Peyer's patch (tissue), 4 donors: ENCODE results near the gene UBE2D4. TPM values are rescaled to one million over a fixed set of nuclear protein-coding genes. Genes with fewer than 3 reads are reported as not detected.
"Not testable (repeated sequence)": the region's sequence is repeated elsewhere in the genome, so short reads cannot be mapped to it uniquely, and the experiment has no call there.

Experiments
- DNase-seq, 3 donors: peaks; one replicate each; pipeline ENCODE4 v3.0.0-alpha.2; 2017 to 2019
- H3K27ac ChIP-seq, 4 donors: fragments of 200-600 bp; sonication (generic); one replicate each; pipeline ENCODE4 v1.5.1; 2016 to 2019
- H3K27me3 ChIP-seq, 2 donors: fragments of 200-600 bp; sonication (generic); one replicate each; pipeline ENCODE4 v1.5.1; 2019
- H3K36me3 ChIP-seq, 3 donors: fragments of 200-600 bp; sonication (generic); one replicate each; pipeline ENCODE4 v1.5.1; 2016 to 2019
- H3K4me1 ChIP-seq, 4 donors: fragments of 200-600 bp; sonication (generic); one replicate each; pipeline ENCODE4 v1.5.1; 2016 to 2019
- H3K4me3 ChIP-seq, 4 donors: fragments of 200-600 bp; sonication (generic); 1 replicate in 3 of 4; 2 replicates in 1 of 4; pipeline ENCODE4 v1.5.1; 2016 to 2019; ENCODE audit warnings: mild to moderate bottlenecking in 1 of 4
- H3K9me3 ChIP-seq, 4 donors: fragments of 200-600 bp; sonication (generic); one replicate each; pipeline ENCODE4 v1.5.1; 2016 to 2019; ENCODE audit warnings: mild to moderate bottlenecking in 1 of 4
- CTCF ChIP-seq, 6 experiments: fragments of 450-650 bp in 4 of 6; fragments of 200-600 bp in 2 of 6; sonication (generic) in 1 of 6; IDR thresholded peaks; one replicate each; pipeline ENCODE4 v1.5.1; 2017 to 2019; ENCODE audit warnings: antibody characterized with exemption in 6 of 6, mild to moderate bottlenecking in 3 of 6, moderate library complexity in 1 of 6
- POLR2A ChIP-seq, 2 donors: fragments of 450-650 bp; IDR thresholded peaks; one replicate each; pipeline ENCODE4 v1.5.1; 2017; ENCODE audit warnings: antibody characterized with exemption in 2 of 2, mild to moderate bottlenecking in 2 of 2, moderate library complexity in 2 of 2
- total RNA-seq, 4 donors: library from RNA; depleted of rRNA; stranded (reverse); fragments of >200 nt; gene quantifications; one replicate each; pipeline ENCODE4 v1.1.0, GENCODE V29; 2016

The UBE2D4 gene
- total RNA-seq, 4 donors from 2014 or later: 13.0 to 15.3 (median 14.5) TPM

GRCh38 chr7:43891069-43891955 is 34.9 kb upstream of the UBE2D4 start:
- TF ChIP-seq POLR2A (IDR thresholded peaks at IDR 0.05) (no peak), CTCF (IDR thresholded peaks at IDR 0.05) (no peak)
- peaks cover 0 to 9% (median 0%) of the 10 kb centered on the region in 3 donors for H3K36me3 ChIP-seq
- no peak overlapping the region for H3K27ac ChIP-seq
- no peaks in the 10 kb centered on the region for H3K27me3 ChIP-seq
- H3K4me1 ChIP-seq: peaks cover 0 to 14% (median 0%) of the 10 kb centered on the region in 4 donors
- H3K4me3 ChIP-seq: no peak overlapping the region
- no peak for DNase-seq
- no peaks in the 10 kb centered on the region for H3K9me3 ChIP-seq

- no peak overlapping the region for H3K27ac ChIP-seq
- H3K4me1 ChIP-seq: peaks cover 0 to 14% (median 0%) of the 10 kb centered on the region in 4 donors
- no peak overlapping the region for H3K4me3 ChIP-seq
- H3K27me3 ChIP-seq: no peaks in the 10 kb centered on the region
- no peak for DNase-seq
- no peaks in the 10 kb centered on the region for H3K36me3 ChIP-seq
- H3K9me3 ChIP-seq: no peaks in the 10 kb centered on the region
- TF ChIP-seq CTCF (IDR thresholded peaks at IDR 0.05) (no peak), POLR2A (IDR thresholded peaks at IDR 0.05) (no peak)
Measured at GRCh38 chr7:43895847-43896415, 30.3 kb upstream of the UBE2D4 start.

DNA sequence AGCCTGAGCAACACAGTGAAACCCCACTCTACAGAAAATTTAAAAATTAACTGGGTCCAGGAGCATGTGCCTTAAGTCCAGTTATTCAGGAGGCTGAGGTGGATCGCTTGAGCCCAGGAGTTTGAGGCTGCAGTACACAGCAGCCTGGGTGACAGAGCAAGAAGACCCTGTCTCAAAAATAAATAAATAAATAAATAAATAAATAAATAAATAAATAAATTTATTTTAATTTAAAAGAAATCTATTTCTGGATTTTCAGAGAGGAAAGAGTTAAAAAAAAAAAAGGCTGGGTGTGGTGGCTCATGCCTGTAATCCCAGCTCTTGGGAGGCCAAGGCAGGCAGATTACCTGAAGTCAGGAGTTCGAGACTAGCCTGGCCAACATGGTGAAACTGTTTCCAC is 27.7 kb upstream of the UBE2D4 start:
- not testable (repeated sequence) for H3K27me3 ChIP-seq, DNase-seq, H3K4me3 ChIP-seq, H3K27ac ChIP-seq, H3K36me3 ChIP-seq, H3K9me3 ChIP-seq
- peaks cover 0 to 10% (median 0%) of the 10 kb centered on the region in 4 donors for H3K4me1 ChIP-seq

GRCh38 chr7:43902542-43903054 is 23.6 kb upstream of the UBE2D4 start:
- Histone ChIP-seq H3K36me3 (no peaks in the 10 kb centered on the region), H3K4me1 (peaks cover 0 to 36% (median 3%) of the 10 kb centered on the region in 4 donors), H3K27me3 (no peaks in the 10 kb centered on the region), H3K4me3 (no peak overlapping the region), H3K9me3 (no peaks in the 10 kb centered on the region), H3K27ac (no peak overlapping the region)
- TF ChIP-seq POLR2A (IDR thresholded peaks at IDR 0.05) (no peak), CTCF (IDR thresholded peaks at IDR 0.05) (no peak)
- no peak for DNase-seq

DNA sequence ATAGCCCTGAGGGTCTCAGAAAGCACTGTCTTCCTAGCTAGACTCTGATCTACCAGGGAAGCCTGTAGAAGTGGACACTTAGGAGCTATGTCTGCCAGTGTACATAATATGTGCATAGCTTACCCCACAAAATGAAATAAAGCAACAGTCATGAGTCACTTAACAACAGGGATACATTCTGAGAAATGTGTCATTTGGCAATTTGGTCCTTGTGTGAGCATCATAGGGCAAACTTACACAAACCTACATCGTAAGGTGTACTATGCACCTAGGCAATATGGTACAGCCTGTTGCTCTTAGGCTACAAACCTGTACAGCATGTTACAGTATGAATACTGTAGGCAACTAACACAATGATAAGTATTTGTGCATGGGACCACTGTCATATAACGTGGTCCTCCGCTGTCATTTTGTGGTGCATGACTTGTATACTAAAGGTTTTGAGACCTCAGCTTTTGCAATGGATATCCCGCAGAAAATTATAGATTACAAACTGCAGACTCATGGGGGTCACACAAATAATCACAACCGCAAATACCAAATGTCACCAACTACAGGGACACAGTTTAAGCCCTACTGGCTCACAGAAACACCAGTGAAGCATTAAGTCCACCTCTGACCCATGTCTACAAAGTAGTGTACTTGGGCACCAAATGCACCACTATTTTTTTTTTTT is 21.6 kb upstream of the UBE2D4 start:
- no peak for DNase-seq
- peak overlapping the region in 3 of 4 donors; percentile 79 to 97 (median 95) for H3K27ac ChIP-seq
- H3K36me3 ChIP-seq: no peaks in the 10 kb centered on the region
- H3K4me1 ChIP-seq: peaks cover 0 to 36% (median 3%) of the 10 kb centered on the region in 4 donors
- H3K9me3 ChIP-seq: no peaks in the 10 kb centered on the region
- H3K27me3 ChIP-seq: no peaks in the 10 kb centered on the region
- TF ChIP-seq CTCF (IDR thresholded peaks at IDR 0.05) (peak in 1 of 6 experiments; percentile 3), POLR2A (IDR thresholded peaks at IDR 0.05) (peak in 1 of 2 donors; percentile 8)
- H3K4me3 ChIP-seq: peak overlapping the region in 2 of 4 donors; percentile 36 to 90
